Measurements from ENCODE around the gene RHOG. TPM values are rescaled to one million over a fixed set of nuclear protein-coding genes. Genes with fewer than 3 reads are reported as not detected.

The RHOG gene
- total and polyA plus RNA-seq, 9 of the 15 experiments (the other 6 are each of a cell fraction or from before 2014, with no cell fraction given), result 22.6 to 162 (median 80.3) TPM

DNA sequence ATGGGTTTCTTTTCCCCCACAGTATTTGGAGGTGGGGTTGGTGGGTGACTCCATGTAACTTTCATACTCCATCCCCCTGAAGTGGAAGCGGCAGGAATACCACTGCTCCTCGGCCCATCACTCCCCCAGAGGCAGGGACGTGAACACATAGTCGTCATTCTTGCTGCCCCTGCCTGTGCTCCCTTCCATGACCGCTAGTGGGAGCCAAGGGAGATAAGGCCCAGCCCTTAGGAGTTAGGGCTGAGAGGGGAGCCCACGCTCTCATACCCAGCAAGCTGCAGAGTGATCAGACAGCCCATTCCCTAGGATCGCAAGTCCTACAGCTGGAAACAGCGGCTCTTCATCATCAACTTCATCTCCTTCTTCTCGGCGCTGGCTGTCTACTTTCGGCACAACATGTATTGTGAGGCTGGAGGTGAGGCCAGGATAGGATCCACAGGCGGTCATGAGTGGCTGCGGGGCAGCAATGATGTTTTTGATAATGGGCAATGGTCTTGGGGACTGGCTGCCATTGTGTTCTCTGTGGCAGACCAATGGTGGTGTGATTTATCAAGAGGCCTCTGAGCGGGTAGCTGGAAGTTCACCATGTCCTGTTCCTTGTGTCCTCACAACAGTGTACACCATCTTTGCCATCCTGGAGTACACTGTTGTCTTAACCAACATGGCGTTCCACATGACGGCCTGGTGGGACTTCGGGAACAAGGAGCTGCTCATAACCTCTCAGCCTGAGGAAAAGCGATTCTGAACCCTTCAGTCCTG is 15.9 kb downstream of the RHOG start (continued):
- no peak for TF ChIP-seq SIX5 (IDR thresholded peaks at IDR 0.05; ENCODE audit: borderline replicate concordance in 1 of 2, insufficient read depth in 1 of 2, low read depth in 1 of 2, low read length in 2 of 2)
- peak; percentile 55 for TF ChIP-seq GATA2 (CRISPR knock-in tag; IDR thresholded peaks at IDR 0.05)
- TF ChIP-seq NR1H2 (CRISPR knock-in tag; IDR thresholded peaks at IDR 0.05), result no peak
- TF ChIP-seq ZFX (CRISPR knock-in tag; IDR thresholded peaks at IDR 0.05), result peak; percentile 73
- TF ChIP-seq, protein P1, sequence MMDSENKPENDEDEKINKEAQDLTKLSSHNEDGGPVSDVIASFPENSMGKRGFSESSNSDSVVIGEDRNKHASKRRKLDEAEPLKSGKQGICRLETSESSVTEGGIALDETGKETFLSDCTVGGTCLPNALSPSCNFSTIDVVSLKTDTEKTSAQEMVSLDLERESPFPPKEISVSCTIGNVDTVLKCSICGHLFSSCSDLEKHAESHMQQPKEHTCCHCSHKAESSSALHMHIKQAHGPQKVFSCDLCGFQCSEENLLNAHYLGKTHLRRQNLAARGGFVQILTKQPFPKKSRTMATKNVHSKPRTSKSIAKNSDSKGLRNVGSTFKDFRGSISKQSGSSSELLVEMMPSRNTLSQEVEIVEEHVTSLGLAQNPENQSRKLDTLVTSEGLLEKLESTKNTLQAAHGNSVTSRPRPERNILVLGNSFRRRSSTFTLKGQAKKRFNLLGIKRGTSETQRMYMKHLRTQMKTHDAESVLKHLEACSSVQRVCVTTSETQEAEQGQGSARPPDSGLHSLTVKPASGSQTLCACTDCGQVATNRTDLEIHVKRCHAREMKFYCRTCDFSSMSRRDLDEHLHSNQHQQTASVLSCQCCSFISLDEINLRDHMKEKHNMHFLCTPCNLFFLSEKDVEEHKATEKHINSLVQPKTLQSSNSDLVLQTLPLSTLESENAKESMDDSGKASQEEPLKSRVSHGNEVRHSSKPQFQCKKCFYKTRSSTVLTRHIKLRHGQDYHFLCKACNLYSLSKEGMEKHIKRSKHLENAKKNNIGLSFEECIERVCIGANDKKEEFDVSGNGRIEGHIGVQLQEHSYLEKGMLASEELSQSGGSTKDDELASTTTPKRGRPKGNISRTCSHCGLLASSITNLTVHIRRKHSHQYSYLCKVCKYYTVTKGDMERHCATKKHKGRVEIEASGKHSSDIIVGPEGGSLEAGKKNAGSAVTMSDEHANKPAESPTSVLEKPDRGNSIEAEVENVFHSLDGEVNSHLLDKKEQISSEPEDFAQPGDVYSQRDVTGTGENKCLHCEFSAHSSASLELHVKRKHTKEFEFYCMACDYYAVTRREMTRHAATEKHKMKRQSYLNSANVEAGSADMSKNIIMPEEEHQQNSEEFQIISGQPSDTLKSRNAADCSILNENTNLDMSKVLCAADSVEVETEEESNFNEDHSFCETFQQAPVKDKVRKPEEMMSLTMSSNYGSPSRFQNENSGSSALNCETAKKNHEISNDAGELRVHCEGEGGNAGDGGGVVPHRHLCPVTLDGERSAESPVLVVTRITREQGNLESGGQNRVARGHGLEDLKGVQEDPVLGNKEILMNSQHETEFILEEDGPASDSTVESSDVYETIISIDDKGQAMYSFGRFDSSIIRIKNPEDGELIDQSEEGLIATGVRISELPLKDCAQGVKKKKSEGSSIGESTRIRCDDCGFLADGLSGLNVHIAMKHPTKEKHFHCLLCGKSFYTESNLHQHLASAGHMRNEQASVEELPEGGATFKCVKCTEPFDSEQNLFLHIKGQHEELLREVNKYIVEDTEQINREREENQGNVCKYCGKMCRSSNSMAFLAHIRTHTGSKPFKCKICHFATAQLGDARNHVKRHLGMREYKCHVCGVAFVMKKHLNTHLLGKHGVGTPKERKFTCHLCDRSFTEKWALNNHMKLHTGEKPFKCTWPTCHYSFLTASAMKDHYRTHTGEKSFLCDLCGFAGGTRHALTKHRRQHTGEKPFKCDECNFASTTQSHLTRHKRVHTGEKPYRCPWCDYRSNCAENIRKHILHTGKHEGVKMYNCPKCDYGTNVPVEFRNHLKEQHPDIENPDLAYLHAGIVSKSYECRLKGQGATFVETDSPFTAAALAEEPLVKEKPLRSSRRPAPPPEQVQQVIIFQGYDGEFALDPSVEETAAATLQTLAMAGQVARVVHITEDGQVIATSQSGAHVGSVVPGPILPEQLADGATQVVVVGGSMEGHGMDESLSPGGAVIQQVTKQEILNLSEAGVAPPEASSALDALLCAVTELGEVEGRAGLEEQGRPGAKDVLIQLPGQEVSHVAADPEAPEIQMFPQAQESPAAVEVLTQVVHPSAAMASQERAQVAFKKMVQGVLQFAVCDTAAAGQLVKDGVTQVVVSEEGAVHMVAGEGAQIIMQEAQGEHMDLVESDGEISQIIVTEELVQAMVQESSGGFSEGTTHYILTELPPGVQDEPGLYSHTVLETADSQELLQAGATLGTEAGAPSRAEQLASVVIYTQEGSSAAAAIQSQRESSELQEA (IDR thresholded peaks at IDR 0.05; ENCODE audit: low read depth), result no peak
- no peak for TF ChIP-seq NCOR1 (IDR thresholded peaks at IDR 0.05)
- TF ChIP-seq, protein P2, sequence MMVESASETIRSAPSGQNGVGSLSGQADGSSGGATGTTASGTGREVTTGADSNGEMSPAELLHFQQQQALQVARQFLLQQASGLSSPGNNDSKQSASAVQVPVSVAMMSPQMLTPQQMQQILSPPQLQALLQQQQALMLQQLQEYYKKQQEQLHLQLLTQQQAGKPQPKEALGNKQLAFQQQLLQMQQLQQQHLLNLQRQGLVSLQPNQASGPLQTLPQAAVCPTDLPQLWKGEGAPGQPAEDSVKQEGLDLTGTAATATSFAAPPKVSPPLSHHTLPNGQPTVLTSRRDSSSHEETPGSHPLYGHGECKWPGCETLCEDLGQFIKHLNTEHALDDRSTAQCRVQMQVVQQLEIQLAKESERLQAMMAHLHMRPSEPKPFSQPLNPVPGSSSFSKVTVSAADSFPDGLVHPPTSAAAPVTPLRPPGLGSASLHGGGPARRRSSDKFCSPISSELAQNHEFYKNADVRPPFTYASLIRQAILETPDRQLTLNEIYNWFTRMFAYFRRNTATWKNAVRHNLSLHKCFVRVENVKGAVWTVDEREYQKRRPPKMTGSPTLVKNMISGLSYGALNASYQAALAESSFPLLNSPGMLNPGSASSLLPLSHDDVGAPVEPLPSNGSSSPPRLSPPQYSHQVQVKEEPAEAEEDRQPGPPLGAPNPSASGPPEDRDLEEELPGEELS (CRISPR knock-in tag; IDR thresholded peaks at IDR 0.05; ENCODE audit: borderline replicate concordance), result no peak
- no peak for TF ChIP-seq ZNF644 (tag; IDR thresholded peaks at IDR 0.05; ENCODE audit: low read depth)
- no peak for TF ChIP-seq ZNF717 (CRISPR knock-in tag; IDR thresholded peaks at IDR 0.05)
- 0 out of 2 replicates have a peak, but pooled peaks have one; percentile 45 for TF ChIP-seq RFX7 (CRISPR knock-in tag; IDR thresholded peaks at IDR 0.05)
- TF ChIP-seq C11orf30 (IDR thresholded peaks at IDR 0.05; ENCODE audit: low read depth), result no peak
- 0 out of 2 replicates have a peak, but pooled peaks have one; percentile 28 for TF ChIP-seq SMARCA4 (IDR thresholded peaks at IDR 0.05)
- peak; percentile 91 to 94 for TF ChIP-seq RAD21 (CRISPR knock-in tag; conservative IDR thresholded peaks at IDR 0.05 in 1 of 2, IDR thresholded peaks at IDR 0.05 in 1 of 2)
- peak; percentile 57; the same call in 1 of the 2 replicates for TF ChIP-seq POLR2AphosphoS5 (IDR thresholded peaks at IDR 0.05; ENCODE audit: control insufficient read depth, insufficient read depth, low read depth, low read length)
- TF ChIP-seq MYC (IDR thresholded peaks at IDR 0.05; ENCODE audit: low read depth, low read length), result peak; percentile 82
- no peak for TF ChIP-seq MYC (CRISPR knock-in tag; IDR thresholded peaks at IDR 0.05; ENCODE audit: borderline replicate concordance, low read depth)
- no peak; the same call in 1 of the 2 replicates for TF ChIP-seq POLR2G (IDR thresholded peaks at IDR 0.05; ENCODE audit: low read depth, low read length)
- no peak for TF ChIP-seq CEBPB (tag; IDR thresholded peaks at IDR 0.05)

All from K562 (cell line).